Prostate gland (tissue), 2 donors: ENCODE results near the gene CHCHD3. TPM values are rescaled to one million over a fixed set of nuclear protein-coding genes. Genes with fewer than 3 reads are reported as not detected.

Source experiments
- DNase-seq: peaks from one replicate; pipeline ENCODE4 v3.0.0-alpha.2; 2019; ENCODE audit warnings: low spot score
- H3K27ac ChIP-seq, 2 donors: fragments of 200-600 bp; sonication (generic); 2 replicates each; pipeline ENCODE4 v1.5.1; 2017 to 2019
- H3K27me3 ChIP-seq: fragments of 200-600 bp; sonication (generic); replicated peaks from 2 replicates; pipeline ENCODE4 v1.5.1; 2019; ENCODE audit not compliant: insufficient read depth
- H3K36me3 ChIP-seq, 2 donors: fragments of 200-600 bp; sonication (generic); 1 replicate in 1 of 2; 2 replicates in 1 of 2; pipeline versions ENCODE4 v1.5.1 to v1.8.1; 2017 to 2019
- H3K4me1 ChIP-seq: fragments of 200-600 bp; sonication (generic); replicated peaks from 2 replicates; pipeline ENCODE4 v1.5.1; 2019
- H3K4me3 ChIP-seq, 2 donors: fragments of 200-600 bp; sonication (generic); 2 replicates each; pipeline ENCODE4 v1.5.1; 2017 to 2019
- H3K9me3 ChIP-seq: fragments of 200-600 bp; sonication (generic); 2 replicates; pipeline ENCODE4 v1.5.1; 2017
- CTCF ChIP-seq, 4 experiments: fragments of 200-600 bp in 2 of 4; fragments of 450-650 bp in 2 of 4; sonication (generic) in 2 of 4; IDR thresholded peaks; 1 replicate in 3 of 4; 2 replicates in 1 of 4; pipeline ENCODE4 v1.5.1; 2016 to 2019; ENCODE audit warnings: antibody characterized with exemption in 4 of 4, mild to moderate bottlenecking in 2 of 4, moderate library complexity in 2 of 4
- POLR2A ChIP-seq: fragments of 450-650 bp; IDR thresholded peaks from one replicate; pipeline ENCODE4 v1.6.1; 2016; ENCODE audit warnings: antibody characterized with exemption, mild to moderate bottlenecking
- POLR2AphosphoS5 ChIP-seq: sonication (generic); formaldehyde crosslinking; IDR thresholded peaks from one replicate; pipeline ENCODE4 v1.6.1; 2017; ENCODE audit warnings: antibody characterized with exemption
- WGBS: methylation state at CpG from one replicate; pipeline ENCODE4 v1.1.5; 2018; 5-methylcytosine and 5-hydroxymethylcytosine counted together
- intact Hi-C: fragments of 100-400 bp; cut with DNase I; formaldehyde crosslinking; loops from one replicate; pipeline ENCODE4 v1.14.2; 2022
- total RNA-seq, 2 donors: library from RNA; depleted of rRNA; stranded (reverse); fragments of >200 nt; gene quantifications; one replicate each; pipeline ENCODE4 v1.1.0, GENCODE V29; 2016

CHCHD3 gene
- total RNA-seq, 2 donors from 2014 or later: 33.2 to 40.9 TPM

DNA sequence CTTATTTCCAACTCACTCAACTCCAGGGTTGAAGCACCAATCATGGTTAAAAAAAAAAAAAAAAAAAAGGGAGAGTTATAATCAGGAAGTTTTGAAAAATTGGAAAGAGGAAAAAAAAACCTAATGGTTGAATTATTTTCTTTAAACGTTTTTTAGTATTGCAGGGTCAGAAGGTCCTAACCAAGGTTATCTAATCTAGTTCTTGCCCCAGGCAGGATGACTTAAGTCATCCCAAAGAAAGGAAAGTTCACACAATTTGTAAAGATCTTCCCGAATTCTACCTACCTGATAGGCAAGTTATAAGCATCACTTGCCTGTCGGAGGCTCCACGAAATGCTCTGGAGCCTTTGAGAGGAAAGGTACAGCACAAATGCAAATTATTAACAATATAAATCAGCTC lies 297.5 kb downstream of the CHCHD3 start:
- 89% methylated on average over 4 of the region's 4 CpGs for WGBS
- DNase-seq: no peak
- intact Hi-C loops: no loop called here
- Histone ChIP-seq H3K4me3 (no peak overlapping the region), H3K36me3 (no peaks in the 10 kb centered on the region), H3K27me3 (no peaks in the 10 kb centered on the region), H3K4me1 (no peaks in the 10 kb centered on the region), H3K9me3 (no peaks in the 10 kb centered on the region), H3K27ac (no peak overlapping the region)
- no peak for TF ChIP-seq CTCF (IDR thresholded peaks at IDR 0.05)
- TF ChIP-seq POLR2A: no peak
- TF ChIP-seq POLR2AphosphoS5: no peak

DNA sequence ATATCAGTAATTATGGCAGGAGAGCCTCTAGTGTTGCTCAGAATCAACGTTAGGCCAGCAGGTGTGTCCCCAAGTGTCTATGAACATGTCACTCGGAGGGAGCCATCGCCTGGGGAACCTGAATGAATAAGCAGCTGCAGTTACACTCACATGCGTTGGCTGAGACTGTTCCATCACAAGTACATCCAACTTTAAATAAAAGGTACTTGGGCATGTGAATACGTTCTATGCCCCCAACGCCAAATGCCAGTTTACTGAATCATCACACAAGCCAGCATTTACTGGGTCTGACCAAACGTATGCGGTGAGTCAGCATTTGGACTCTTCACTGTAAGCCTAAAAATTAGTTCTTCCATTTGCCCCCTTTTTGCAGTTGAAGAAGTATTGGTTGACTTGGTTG lies 298.1 kb downstream of the CHCHD3 start:
- WGBS: 84% methylated on average over 8 of the region's 8 CpGs
- Histone ChIP-seq H3K4me1 (no peaks in the 10 kb centered on the region), H3K27ac (no peak overlapping the region), H3K9me3 (no peaks in the 10 kb centered on the region), H3K4me3 (no peak overlapping the region), H3K36me3 (no peaks in the 10 kb centered on the region), H3K27me3 (no peaks in the 10 kb centered on the region)
- DNase-seq: no peak
- intact Hi-C loops: no loop called here
- no peak for TF ChIP-seq POLR2AphosphoS5
- no peak for TF ChIP-seq POLR2A
- TF ChIP-seq CTCF (IDR thresholded peaks at IDR 0.05): no peak

- no peak for DNase-seq
- Histone ChIP-seq H3K27ac (no peak overlapping the region), H3K4me3 (no peak overlapping the region), H3K4me1 (no peaks in the 10 kb centered on the region), H3K27me3 (no peaks in the 10 kb centered on the region), H3K36me3 (no peaks in the 10 kb centered on the region), H3K9me3 (no peaks in the 10 kb centered on the region)
- no peak for TF ChIP-seq CTCF (IDR thresholded peaks at IDR 0.05)
- no peak for TF ChIP-seq POLR2AphosphoS5
- no peak for TF ChIP-seq POLR2A
- 87% methylated on average over 11 of the region's 11 CpGs for WGBS
- intact Hi-C loops: no loop called here
Observed at GRCh38 chr7:132782777-132783640, 298.9 kb downstream of the CHCHD3 start.

- intact Hi-C loops: no loop called here
- DNase-seq: no peak
- H3K36me3 ChIP-seq: no peaks in the 10 kb centered on the region
- WGBS: 98% methylated on average over 4 of the region's 4 CpGs
- no peaks in the 10 kb centered on the region for H3K4me1 ChIP-seq
- no peak overlapping the region for H3K4me3 ChIP-seq
- no peak for TF ChIP-seq POLR2A
- no peaks in the 10 kb centered on the region for H3K27me3 ChIP-seq
- H3K27ac ChIP-seq: no peak overlapping the region
- no peaks in the 10 kb centered on the region for H3K9me3 ChIP-seq
Observed at GRCh38 chr7:132780822-132781221, 301.1 kb downstream of the CHCHD3 start.

- Histone ChIP-seq H3K4me3 (no peak overlapping the region), H3K4me1 (no peaks in the 10 kb centered on the region), H3K9me3 (no peaks in the 10 kb centered on the region), H3K27ac (no peak overlapping the region), H3K36me3 (no peaks in the 10 kb centered on the region), H3K27me3 (no peaks in the 10 kb centered on the region)
- no peak for DNase-seq
- no peak for TF ChIP-seq CTCF (IDR thresholded peaks at IDR 0.05)
- no peak for TF ChIP-seq POLR2AphosphoS5
- TF ChIP-seq POLR2A: no peak
- 26% methylated on average over 2 of the region's 2 CpGs for WGBS
- intact Hi-C loops: no loop called here
Observed at GRCh38 chr7:132779164-132779563, 302.7 kb downstream of the CHCHD3 start.
